Measurements from ENCODE around the gene ANKZF1. TPM values are rescaled to one million over a fixed set of nuclear protein-coding genes. Genes with fewer than 3 reads are reported as not detected.

ANKZF1 gene
- 67.7 TPM for polyA plus RNA-seq (2012; ENCODE audit: insufficient read depth, insufficient read length, low read depth)

- H3K9me3 ChIP-seq = no peaks in the 10 kb centered on the region
- peaks cover 7% of the 10 kb centered on the region for H3K4me1 ChIP-seq
- no peaks in the 10 kb centered on the region for H3K27me3 ChIP-seq
- DNase-seq = peak; percentile 99
- TF ChIP-seq CTCF (IDR thresholded peaks at IDR 0.05; ENCODE audit: low read depth, low read length) = no peak
- peaks cover 31% of the 10 kb centered on the region for H3K36me3 ChIP-seq
- H3K4me3 ChIP-seq (ENCODE audit: low read depth, low read length) = peak within 1 kb of the TSS; percentile 74
Measured at GRCh38 chr2:219229305-219230058, at the start of gene ANKZF1, which contains the start of gene ATG9A. Gene ANKZF1, plus strand, starts transcription at chr2:219229806. Its CDS starts 452 bp downstream, at chr2:219230258. Gene ATG9A, minus strand, starts transcription at chr2:219229636. Its CDS starts 1,612 bp downstream, at chr2:219228024.

- no peaks in the 10 kb centered on the region for H3K27me3 ChIP-seq
- no peak for TF ChIP-seq CTCF (IDR thresholded peaks at IDR 0.05; ENCODE audit: low read depth, low read length)
- peaks cover 21% of the 10 kb centered on the region for H3K36me3 ChIP-seq
- no peak overlapping the region for H3K4me3 ChIP-seq (ENCODE audit: low read depth, low read length)
- DNase-seq = no peak
- no peaks in the 10 kb centered on the region for H3K4me1 ChIP-seq
- no peaks in the 10 kb centered on the region for H3K9me3 ChIP-seq
Measured at GRCh38 chr2:219180961-219181360, 48.6 kb upstream of the ANKZF1 start.

GRCh38 chr2:219181531-219181930, 48.1 kb upstream of the ANKZF1 start:
- no peaks in the 10 kb centered on the region for H3K4me1 ChIP-seq
- no peaks in the 10 kb centered on the region for H3K9me3 ChIP-seq
- no peak for DNase-seq
- H3K27me3 ChIP-seq = no peaks in the 10 kb centered on the region
- no peak for TF ChIP-seq CTCF (IDR thresholded peaks at IDR 0.05; ENCODE audit: low read depth, low read length)
- H3K4me3 ChIP-seq (ENCODE audit: low read depth, low read length) = no peak overlapping the region
- peaks cover 21% of the 10 kb centered on the region for H3K36me3 ChIP-seq

GRCh38 chr2:219182331-219183150, 47.1 kb upstream of the ANKZF1 start:
- Histone ChIP-seq H3K4me3 (ENCODE audit: low read depth, low read length) (no peak overlapping the region), H3K27me3 (no peaks in the 10 kb centered on the region), H3K36me3 (peaks cover 21% of the 10 kb centered on the region), H3K4me1 (no peaks in the 10 kb centered on the region), H3K9me3 (no peaks in the 10 kb centered on the region)
- DNase-seq = no peak
- TF ChIP-seq CTCF (IDR thresholded peaks at IDR 0.05; ENCODE audit: low read depth, low read length) = no peak

- TF ChIP-seq CTCF (IDR thresholded peaks at IDR 0.05; ENCODE audit: low read depth, low read length) = no peak
- no peak for DNase-seq
Measured at GRCh38 chr2:219183151-219183772, 46.3 kb upstream of the ANKZF1 start.

More at GRCh38 chr2:219183151-219183772, 46.3 kb upstream of the ANKZF1 start:
- H3K27me3 ChIP-seq = no peaks in the 10 kb centered on the region
- no peak overlapping the region for H3K4me3 ChIP-seq (ENCODE audit: low read depth, low read length)
- H3K4me1 ChIP-seq = no peaks in the 10 kb centered on the region
- no peaks in the 10 kb centered on the region for H3K9me3 ChIP-seq
- peaks cover 21% of the 10 kb centered on the region for H3K36me3 ChIP-seq

Data from BE2C (cell line).